NCI-H748 (cell line): ENCODE results near the gene GPX2.

Experiments used
- DNase-seq: peaks from one replicate; lab custom pipeline; 2025; ENCODE audit not compliant: unreplicated experiment; lab: John Stamatoyannopoulos, UW

The GPX2 gene

DNA sequence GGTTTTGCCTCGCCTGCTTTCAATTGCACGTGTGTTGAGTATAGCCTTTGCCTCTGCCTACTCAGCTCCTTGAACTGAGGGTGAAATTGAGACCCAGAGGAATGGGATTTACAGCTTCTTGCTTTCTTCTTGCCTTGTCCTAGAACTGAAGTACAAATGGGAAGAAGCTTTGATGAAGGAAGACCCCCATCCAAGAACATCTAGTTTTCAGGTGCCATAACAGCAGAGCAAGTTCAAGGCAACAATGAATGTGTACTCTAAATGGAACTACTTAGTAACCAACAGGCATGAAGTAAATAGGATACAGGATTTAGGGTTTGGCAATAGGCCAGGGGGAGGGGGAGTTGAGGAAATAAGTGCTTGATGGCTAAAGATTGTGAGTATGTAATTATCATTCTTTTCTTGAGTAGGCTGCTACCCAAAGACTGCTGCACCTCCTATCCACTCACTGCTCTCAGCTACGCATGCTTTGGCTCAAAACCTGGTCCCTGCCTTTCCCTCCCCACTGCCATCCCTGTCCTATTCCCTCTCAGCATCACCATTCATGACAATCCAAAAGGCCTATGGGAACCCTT lies 2.1 kb downstream of the GPX2 start:
- DNase-seq, result peak; percentile 9

DNA sequence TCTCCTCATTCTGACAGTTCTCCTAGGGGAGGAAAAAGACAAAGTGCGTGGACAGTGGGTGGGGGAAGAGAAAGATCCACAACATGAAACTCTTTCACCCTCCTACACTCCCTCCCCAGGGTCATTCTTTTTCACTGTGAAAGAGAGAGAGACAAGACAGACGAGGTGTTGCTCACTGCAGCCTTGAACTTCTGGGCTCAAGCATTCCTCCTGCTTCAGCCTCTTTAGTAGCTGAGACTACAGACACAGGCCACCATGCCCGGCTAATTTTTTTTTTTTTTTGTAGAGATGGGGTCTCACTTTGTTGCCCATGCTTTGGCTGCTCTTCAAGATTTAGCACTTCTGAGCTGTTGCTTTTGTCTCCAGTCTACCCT lies 2.7 kb downstream of the GPX2 start:
- DNase-seq, result no peak

DNA sequence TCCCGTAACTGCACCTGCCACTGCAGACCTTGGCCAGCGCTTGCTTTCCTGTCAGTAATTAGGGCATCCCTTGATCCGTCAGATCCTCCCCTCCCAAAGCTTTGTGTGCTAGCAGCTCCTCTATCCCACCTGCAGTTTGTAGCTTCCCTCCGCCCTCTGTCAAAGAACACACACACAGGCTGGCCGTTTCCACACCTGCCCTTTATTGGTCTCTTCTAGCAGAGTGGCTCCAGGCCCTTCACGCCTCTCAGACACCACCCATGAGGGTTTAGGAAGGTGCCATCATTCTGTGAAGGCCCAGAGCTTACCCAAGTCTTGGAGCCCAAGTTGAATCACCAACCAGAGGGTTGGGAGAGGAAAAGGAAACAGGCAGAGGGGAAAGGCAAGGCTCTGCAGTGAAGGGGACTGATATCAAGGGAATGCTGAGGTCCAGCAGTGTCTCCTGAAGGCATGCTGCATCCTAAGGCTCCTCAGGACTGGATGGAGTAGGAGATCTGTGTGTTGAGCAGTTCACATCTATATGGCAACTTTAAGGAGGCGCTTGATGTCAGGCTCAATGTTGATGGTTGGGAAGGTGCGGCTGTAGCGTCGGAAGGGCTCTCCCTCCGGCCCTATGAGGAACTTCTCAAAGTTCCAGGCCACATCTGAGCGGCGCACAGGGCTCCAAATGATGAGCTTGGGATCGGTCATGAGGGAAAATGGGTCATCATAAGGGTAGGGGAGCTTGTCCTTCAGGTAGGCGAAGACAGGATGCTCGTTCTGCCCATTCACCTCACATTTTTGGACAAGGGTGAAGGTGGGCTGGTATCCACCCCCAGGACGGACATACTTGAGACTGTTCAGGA lies 3.4 kb downstream of the GPX2 start:
- peak; percentile 86 for DNase-seq

DNA sequence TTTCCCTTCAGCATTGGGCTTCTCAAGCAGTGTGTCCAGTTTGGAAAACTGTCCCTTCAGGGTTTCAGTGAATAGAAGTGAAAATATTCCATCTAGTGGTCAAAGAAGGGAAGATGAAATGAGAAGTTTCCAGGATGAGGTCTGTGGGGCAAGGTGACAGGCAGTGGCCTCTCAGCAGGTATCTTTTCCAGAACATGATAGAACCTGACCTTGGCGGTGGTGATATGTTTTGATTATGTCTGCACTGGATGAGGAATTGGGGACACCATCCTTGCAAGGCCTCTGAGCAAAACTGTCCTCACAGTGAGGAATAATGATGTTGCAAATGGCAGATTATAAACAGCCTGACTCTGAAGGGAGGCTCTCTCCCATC lies 4.7 kb downstream of the GPX2 start:
- DNase-seq, result peak; percentile 24

DNA sequence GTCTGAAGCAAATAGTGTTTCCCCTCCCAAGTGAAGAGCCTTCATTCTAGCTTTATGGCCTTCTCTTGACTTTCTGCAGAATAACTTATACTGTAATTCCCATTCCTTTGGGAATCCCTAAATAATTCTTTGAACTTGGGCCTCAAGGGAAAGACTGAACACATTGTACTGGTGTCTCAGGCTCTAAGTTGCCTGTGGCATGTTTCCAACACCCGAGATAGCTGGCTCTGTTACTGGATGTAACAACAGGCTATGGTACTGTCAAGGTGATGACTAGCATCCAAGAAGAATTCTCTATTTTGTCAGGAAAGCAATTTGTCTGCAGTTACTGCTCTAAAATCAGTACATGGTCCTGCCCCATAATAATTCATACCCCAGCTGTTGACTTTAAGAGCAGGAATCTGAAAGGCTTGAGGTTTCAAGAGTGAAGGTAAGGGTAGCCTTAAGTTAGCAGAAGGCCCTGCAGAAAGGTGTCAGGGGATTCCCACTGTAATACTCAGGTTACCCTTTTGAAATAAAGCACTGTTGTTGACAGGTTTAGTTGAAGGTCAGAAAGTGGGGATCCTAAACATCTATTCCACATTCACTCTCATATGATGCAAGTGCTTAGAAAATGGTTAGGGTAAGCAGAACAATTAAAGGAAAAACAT lies 5.2 kb downstream of the GPX2 start:
- DNase-seq, result no peak

DNA sequence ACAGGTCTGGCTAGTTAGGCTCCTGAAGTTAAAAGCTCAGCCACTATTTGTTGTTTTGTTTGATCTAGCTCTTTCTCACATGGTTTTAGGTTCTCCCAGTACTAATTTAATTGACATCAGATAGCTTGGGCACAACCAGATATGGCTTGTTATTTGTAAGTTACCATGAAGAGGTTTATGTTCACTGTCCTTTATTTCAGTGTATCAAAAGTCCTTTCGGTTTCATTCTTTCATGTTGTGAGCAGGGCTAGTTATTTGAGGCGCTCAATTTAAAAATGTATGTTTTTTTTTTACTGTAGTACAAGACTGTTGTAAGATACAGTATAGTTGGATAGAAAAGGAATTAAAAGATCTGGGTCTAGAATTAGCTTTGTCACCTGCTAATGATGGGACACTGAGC lies 7.0 kb downstream of the GPX2 start:
- no peak for DNase-seq

DNA sequence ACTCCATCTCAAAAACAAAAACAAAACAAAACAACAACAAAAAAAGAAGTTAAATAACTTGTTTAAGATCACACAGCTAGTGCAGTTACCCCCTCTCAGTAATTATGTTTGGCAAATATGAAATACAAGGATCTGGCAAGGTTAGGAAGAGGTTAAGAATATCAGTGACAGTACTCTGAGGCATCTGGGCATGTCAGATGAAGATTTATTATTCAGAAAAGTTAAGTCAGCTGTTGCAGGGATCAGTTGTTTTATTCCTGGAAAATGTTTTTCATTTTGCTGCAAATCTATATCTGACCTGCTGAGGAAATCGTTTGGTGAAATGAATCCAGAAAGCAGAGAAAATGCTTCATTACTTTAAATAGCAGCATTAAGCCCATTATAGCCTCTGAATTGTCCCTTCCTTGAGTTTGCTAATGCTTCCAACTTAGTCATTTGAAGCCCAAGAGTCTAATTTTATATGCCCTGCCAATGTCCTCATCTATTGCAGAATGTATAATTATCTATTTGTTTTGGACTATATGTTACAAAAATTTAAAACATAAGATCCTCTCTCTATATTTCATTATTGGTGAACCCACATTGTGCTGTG lies 8.1 kb downstream of the GPX2 start:
- no peak for DNase-seq

DNA sequence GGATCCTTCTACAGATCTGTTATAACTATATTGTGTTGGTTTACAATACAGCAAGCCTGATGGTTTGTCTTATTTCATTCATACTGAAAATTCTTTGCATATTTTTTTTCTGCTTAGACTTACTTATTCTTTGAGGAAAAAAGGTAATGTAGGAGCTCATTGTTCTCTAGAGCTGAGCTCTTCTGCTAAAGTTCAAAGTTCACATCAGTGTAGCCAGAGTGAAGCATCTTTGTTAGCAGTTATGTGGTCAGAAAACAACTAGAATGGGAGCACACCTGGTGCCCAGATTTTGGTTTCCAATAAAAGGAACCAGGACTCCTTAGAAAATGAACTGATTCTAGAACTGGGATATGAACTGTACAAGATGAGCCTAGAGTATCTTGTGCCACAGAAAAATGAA lies 10.3 kb downstream of the GPX2 start:
- DNase-seq, result no peak

DNA sequence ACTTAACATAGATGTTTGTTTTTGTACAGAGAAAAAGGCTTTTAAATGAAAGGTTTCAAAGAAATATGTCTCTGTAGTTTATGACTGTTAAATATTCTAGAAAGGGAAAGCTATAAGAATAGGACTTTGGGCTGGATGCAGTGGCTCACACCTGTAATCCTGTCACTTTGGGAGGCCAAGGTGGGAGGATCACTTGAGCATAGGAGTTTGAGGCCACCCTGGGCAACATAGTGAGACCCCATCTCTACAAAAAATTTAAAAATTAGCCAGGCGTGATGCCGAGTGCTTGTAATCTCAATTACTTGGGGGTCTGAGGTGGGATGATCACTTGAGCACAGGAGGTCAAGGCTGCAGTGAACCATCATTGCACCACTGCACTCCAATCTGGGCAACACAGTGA lies 11.4 kb downstream of the GPX2 start:
- no peak for DNase-seq

DNA sequence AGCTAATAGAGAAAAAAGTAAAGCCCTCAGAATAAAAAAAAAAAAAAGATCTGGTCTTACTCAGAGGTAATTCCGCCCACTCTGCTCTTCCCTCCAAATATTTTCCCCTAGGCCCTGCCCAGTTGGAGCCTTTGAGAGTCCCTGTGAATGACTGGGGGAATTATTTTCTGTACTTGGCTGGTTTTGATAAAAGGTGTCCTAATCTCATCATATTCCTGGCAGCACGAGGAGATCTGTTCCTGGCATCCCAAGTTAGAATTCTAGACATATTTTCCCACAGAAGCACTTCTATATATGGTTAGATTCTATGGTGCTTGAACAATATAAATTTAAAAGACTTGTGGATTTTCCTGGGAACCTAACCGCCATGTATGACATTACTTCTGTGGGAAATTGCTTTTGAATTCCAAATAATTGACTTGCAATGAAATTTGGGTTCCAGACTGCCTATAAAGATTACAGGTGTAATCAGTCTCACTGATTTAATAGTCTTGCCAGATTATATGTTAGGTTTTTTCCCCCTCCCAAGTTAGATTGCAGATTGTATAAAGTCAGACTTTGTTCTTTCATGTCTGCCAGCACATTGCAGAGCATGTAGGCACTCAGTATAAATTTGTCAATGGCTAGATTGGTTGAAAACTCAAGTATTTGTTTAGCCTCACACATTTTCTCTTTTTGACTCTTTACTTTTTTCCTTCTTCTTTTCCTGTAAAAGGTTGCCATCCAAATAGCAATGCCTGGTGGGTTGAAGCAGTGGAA lies 12.3 kb downstream of the GPX2 start:
- DNase-seq, result no peak

DNA sequence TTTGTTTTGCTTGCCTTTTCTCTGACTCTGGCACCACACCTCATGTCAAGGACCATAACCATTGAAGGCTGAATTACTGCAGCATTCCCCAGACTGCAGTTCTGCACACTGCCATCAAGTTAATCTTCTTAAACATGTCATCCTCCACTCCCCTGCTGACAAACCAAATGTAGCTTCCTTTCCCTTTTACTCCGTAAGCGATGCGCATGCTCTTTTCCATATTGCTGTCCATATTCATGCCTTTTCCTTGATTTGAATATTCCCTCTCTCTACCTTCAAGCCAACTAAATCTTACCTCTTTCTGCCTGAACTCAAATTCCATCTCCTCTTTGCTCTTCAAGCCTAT lies 13.6 kb downstream of the GPX2 start:
- no peak for DNase-seq

DNA sequence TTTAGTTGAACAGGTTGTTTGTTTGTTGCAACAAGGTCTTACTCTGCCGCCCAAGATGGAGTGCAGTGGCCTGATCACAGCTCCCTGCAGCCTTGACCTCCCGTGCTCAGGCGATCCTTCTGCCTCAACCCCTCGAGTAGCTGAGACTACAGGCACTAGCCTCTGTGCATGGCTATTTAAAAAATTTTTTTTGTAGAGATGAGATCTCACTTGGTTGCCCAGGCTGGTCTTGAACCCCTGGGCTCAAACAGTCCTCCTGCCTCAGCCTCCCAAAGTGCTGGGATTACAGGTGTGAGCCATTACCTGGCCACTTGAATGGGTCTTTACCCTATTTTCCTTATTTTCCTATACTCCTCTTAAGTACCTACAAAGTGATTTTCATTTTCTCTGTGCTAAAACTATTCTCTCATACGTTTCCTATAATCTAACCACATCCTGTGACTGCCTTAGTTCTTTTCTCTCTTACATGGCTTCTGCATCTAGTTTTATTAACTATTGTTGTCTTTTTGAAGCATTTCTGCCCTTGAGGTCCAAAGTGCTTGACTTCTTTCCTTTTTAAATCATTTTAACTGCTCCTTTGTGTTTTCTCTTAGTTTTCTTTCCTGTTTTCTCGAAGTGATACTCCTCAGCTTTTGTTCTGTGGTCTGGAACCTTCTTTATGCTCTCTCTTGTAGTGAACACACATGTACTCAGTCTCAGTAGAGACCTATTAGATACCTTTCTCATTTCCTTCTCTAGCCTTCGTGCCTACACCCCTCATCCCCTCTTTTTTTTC lies 14.1 kb downstream of the GPX2 start:
- DNase-seq, result no peak

DNA sequence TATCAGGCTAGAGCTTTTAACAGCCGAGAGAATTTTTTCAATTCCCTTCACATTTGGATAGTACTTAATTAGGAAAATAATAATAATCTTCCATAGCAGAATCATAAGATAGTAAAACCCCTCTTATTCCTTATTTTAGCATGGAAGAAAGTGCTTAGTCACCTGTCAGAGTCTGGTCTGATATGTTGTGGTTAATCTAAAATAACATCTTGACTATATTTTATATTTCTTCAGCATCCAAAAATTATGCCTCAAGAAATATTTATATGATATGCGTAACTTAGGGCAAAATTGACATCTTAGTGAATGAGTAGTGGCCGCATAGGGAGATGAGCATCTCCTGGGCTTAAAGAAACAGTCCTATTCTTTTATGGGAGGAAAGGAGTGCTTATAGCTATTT lies 15.5 kb downstream of the GPX2 start:
- DNase-seq, result no peak

DNA sequence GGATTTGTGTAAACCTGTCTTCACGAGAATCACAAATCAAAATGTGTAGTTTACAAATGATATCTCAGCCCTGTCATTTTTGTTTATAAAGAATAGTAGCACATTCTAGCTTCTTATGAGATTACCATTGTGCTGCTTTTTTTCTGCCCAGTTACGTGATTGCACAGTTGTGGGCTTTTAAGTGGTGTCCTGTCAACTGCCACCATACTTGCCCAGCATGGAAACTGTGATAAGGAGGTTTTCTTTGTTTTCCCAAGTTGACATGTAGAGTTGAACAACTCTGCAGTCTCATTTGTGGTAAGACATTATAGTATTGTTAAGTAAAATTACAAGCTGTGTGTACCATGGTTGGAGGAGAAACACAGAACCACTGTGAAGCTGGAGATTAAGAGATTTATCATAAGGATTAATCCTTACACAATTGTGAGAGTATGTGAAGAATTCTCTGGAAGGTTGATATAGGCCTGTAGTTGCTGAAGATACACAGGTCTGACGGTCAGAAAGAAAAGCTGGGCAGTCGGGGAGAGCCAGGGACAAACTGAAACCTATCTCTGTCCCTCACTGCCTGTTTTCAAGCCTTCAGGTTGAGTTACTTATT lies 16.0 kb downstream of the GPX2 start:
- DNase-seq, result no peak

DNA sequence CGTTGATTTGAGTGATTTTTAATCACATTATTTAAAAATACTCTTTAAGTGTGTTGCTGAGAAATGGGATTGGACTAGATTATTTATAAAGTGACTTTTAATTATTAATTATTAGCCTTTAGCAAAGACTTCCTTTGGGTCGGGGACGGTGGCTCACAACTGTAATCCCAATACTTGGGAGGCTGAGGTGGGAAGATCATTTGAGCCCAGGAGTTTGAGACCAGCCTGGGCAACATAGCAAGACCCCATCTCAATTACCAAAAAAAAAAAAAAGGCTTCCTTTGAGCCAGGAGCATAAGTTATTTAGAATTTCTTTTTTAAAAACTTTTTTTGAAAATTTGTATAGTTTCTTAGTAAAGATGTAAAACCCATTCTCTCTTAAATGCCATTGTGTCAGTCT lies 19.5 kb downstream of the GPX2 start:
- no peak for DNase-seq

DNA sequence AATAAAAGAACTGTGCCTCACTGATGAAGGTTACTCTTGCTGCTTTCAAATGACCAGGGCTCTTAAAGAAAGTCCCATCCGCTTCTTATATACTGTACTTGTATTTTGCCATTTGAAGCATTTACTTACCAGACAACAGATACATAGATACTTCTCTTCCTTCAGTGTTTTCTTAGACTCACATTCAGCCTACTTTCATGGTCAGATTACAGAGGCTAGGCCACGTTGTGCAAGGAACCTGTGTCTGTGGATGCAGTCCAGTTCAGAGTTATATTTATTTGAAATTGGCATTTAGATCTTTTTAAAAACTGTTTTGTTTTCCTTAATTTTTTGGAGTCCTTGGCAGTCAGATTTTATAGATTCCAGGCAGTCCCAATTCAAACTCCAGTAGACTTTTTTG lies 22.1 kb downstream of the GPX2 start:
- no peak for DNase-seq

DNA sequence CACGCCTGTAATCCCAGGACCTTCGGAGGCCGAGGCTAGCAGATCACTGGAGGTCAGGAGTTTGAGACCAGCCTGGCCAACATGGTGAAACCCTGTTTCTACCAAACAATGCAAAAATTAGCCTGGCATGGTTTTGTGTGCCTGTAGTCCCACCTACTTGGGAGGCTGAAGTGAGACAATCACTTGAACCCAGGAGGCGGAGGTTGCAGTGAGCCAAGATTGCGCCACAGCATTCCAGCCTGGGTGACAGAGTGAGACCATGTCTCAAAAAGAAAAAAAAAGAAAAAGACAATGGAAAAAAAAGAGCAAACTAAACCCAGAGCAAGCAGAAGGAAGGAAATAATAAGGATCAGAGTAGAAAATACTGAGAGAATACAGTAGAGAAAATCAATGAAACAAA lies 22.9 kb downstream of the GPX2 start:
- no peak for DNase-seq

DNA sequence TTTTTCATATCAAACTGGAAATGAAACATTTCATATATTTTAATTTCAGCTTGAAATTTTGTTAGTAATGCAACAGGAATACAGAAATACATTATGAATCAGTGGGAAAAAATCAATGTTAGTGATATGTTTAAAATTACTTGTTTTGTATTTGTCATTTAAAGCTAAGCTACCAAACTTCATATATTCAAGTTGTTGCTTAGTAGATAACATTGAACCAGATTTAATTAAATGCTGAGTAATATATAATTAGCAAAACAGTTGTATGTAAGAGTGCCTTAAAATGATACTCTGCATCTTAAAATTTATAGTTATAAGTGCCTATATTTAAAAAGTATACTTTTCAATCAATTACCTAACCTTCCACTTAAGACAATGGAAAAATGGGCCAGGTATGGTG lies 23.3 kb downstream of the GPX2 start:
- no peak for DNase-seq

DNA sequence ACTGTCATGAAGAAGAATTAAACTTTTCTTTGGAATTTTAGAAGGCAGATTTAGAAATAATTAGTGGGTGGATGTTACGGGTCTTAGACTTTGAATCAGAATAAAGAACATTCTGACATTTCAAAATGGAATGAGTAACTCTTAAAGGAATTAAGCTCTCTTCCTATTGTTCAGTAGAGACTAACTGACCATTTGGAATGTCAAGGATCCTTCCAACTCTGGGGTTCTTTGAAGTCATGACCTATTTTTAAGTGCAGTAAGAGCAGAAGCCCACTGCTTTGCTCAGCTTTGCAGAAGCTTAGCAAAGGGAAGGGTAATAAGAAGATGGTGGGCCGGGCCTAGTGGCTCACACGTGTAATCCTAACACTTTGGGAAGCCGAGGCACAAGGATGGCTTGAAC lies 24.3 kb downstream of the GPX2 start:
- no peak for DNase-seq

DNA sequence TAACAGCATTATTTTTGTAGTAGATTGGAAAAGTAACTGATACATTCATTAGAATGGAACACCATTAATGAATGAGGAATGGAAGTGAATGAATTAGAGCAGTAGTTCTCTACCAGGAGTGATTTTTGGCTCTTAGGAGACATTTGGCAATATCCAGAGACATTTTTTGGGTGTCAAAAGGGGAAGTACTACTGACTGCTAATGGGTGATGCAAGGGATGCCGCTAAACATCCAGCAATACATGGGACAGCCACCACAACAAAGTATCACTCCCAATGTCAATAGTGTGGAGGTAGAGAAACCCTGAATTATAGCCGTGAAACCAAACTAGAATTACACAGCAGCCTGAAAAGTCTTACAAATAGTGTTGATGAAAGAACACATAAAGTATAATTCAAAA lies 26.7 kb downstream of the GPX2 start:
- DNase-seq, result no peak
